Measurements from ENCODE around the gene SFRP5. TPM values are rescaled to one million over a fixed set of nuclear protein-coding genes. Genes with fewer than 3 reads are reported as not detected.

The SFRP5 gene
- total RNA-seq, 1 experiment from 2014 or later, result 3.5 TPM

GRCh38 chr10:97777143-97777542 lies 5.3 kb upstream of the SFRP5 start:
- POLR2A ChIA-PET, result interaction anchor here (0.6 to 0.7 kb wide), 2 partner anchors 74 to 79 kb away, joined by 3 to 4 read pairs; no protein-coding TSS in a partner anchor
- TF ChIP-seq, protein P1, sequence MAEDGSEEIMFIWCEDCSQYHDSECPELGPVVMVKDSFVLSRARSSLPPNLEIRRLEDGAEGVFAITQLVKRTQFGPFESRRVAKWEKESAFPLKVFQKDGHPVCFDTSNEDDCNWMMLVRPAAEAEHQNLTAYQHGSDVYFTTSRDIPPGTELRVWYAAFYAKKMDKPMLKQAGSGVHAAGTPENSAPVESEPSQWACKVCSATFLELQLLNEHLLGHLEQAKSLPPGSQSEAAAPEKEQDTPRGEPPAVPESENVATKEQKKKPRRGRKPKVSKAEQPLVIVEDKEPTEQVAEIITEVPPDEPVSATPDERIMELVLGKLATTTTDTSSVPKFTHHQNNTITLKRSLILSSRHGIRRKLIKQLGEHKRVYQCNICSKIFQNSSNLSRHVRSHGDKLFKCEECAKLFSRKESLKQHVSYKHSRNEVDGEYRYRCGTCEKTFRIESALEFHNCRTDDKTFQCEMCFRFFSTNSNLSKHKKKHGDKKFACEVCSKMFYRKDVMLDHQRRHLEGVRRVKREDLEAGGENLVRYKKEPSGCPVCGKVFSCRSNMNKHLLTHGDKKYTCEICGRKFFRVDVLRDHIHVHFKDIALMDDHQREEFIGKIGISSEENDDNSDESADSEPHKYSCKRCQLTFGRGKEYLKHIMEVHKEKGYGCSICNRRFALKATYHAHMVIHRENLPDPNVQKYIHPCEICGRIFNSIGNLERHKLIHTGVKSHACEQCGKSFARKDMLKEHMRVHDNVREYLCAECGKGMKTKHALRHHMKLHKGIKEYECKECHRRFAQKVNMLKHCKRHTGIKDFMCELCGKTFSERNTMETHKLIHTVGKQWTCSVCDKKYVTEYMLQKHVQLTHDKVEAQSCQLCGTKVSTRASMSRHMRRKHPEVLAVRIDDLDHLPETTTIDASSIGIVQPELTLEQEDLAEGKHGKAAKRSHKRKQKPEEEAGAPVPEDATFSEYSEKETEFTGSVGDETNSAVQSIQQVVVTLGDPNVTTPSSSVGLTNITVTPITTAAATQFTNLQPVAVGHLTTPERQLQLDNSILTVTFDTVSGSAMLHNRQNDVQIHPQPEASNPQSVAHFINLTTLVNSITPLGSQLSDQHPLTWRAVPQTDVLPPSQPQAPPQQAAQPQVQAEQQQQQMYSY (CRISPR knock-in tag; IDR thresholded peaks at IDR 0.05), result no peak
- TF ChIP-seq JUN (CRISPR knock-in tag; IDR thresholded peaks at IDR 0.05) (no peak), GABPB1 (CRISPR knock-in tag; IDR thresholded peaks at IDR 0.05) (no peak), ELF4 (CRISPR knock-in tag; IDR thresholded peaks at IDR 0.05; ENCODE audit: low read depth) (no peak), ETV6 (CRISPR knock-in tag; IDR thresholded peaks at IDR 0.05) (no peak), NFYB (CRISPR knock-in tag; conservative IDR thresholded peaks at IDR 0.05; ENCODE audit: low read depth) (no peak)
- CTCF ChIA-PET, result interaction anchor here (1.1 to 1.2 kb wide), 2 partner anchors 12 to 15 kb away, joined by 4 read pairs; no protein-coding TSS in a partner anchor
- peaks cover 21% of the 10 kb centered on the region for H3K27me3 Mint-ChIP-seq (ENCODE audit: low read depth)
- H3K27ac Mint-ChIP-seq, result no peak overlapping the region
- DNase-seq (ENCODE audit: low spot score) (no peak), ATAC-seq (no peak)
- peaks cover 24% of the 10 kb centered on the region for H3K4me1 Mint-ChIP-seq
- no peaks in the 10 kb centered on the region for H3K36me3 Mint-ChIP-seq
- H3K9me3 Mint-ChIP-seq, result no peaks in the 10 kb centered on the region
- H3K4me3 Mint-ChIP-seq, result no peak overlapping the region

- Mint-ChIP-seq H3K36me3 (no peaks in the 10 kb centered on the region), H3K4me1 (peaks cover 12% of the 10 kb centered on the region), H3K9me3 (no peaks in the 10 kb centered on the region), H3K4me3 (no peak overlapping the region), H3K27me3 (ENCODE audit: low read depth) (peaks cover 41% of the 10 kb centered on the region), H3K27ac (no peak overlapping the region)
- CTCF ChIA-PET, result interaction anchor here (1.1 kb wide), 1 partner anchor 266 kb away, joined by 7 read pairs; no protein-coding TSS in a partner anchor
- no peak for ATAC-seq
- DNase-seq (ENCODE audit: low spot score), result no peak
- POLR2A ChIA-PET, result no interaction called here
- TF ChIP-seq NR1H2 (CRISPR knock-in tag; IDR thresholded peaks at IDR 0.05) (no peak), CDX4 (CRISPR knock-in tag; IDR thresholded peaks at IDR 0.05; ENCODE audit: borderline replicate concordance) (no peak), NR2C2 (CRISPR knock-in tag; IDR thresholded peaks at IDR 0.05) (no peak), SMAD4 (CRISPR knock-in tag; IDR thresholded peaks at IDR 0.05) (no peak), TCF7 (CRISPR knock-in tag; IDR thresholded peaks at IDR 0.05; ENCODE audit: low read depth) (no peak), MLX (CRISPR knock-in tag; IDR thresholded peaks at IDR 0.05) (no peak), ZMAT4 (CRISPR knock-in tag; IDR thresholded peaks at IDR 0.05) (no peak), NFE2L1 (CRISPR knock-in tag; IDR thresholded peaks at IDR 0.05) (no peak), TEAD1 (CRISPR knock-in tag; IDR thresholded peaks at IDR 0.05) (no peak), E2F1 (CRISPR knock-in tag; IDR thresholded peaks at IDR 0.05) (no peak), ZNF396 (CRISPR knock-in tag; IDR thresholded peaks at IDR 0.05; ENCODE audit: borderline replicate concordance) (no peak), IRF2 (CRISPR knock-in tag; IDR thresholded peaks at IDR 0.05; ENCODE audit: borderline replicate concordance, low read depth) (no peak), CREM (CRISPR knock-in tag; IDR thresholded peaks at IDR 0.05) (no peak)
- TF ChIP-seq, protein P2, sequence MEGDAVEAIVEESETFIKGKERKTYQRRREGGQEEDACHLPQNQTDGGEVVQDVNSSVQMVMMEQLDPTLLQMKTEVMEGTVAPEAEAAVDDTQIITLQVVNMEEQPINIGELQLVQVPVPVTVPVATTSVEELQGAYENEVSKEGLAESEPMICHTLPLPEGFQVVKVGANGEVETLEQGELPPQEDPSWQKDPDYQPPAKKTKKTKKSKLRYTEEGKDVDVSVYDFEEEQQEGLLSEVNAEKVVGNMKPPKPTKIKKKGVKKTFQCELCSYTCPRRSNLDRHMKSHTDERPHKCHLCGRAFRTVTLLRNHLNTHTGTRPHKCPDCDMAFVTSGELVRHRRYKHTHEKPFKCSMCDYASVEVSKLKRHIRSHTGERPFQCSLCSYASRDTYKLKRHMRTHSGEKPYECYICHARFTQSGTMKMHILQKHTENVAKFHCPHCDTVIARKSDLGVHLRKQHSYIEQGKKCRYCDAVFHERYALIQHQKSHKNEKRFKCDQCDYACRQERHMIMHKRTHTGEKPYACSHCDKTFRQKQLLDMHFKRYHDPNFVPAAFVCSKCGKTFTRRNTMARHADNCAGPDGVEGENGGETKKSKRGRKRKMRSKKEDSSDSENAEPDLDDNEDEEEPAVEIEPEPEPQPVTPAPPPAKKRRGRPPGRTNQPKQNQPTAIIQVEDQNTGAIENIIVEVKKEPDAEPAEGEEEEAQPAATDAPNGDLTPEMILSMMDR (IDR thresholded peaks at IDR 0.05), result no peak
- TF ChIP-seq, protein P3, sequence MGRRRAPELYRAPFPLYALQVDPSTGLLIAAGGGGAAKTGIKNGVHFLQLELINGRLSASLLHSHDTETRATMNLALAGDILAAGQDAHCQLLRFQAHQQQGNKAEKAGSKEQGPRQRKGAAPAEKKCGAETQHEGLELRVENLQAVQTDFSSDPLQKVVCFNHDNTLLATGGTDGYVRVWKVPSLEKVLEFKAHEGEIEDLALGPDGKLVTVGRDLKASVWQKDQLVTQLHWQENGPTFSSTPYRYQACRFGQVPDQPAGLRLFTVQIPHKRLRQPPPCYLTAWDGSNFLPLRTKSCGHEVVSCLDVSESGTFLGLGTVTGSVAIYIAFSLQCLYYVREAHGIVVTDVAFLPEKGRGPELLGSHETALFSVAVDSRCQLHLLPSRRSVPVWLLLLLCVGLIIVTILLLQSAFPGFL (CRISPR knock-in tag; IDR thresholded peaks at IDR 0.05; ENCODE audit: borderline replicate concordance), result no peak
- TF ChIP-seq, protein P4, sequence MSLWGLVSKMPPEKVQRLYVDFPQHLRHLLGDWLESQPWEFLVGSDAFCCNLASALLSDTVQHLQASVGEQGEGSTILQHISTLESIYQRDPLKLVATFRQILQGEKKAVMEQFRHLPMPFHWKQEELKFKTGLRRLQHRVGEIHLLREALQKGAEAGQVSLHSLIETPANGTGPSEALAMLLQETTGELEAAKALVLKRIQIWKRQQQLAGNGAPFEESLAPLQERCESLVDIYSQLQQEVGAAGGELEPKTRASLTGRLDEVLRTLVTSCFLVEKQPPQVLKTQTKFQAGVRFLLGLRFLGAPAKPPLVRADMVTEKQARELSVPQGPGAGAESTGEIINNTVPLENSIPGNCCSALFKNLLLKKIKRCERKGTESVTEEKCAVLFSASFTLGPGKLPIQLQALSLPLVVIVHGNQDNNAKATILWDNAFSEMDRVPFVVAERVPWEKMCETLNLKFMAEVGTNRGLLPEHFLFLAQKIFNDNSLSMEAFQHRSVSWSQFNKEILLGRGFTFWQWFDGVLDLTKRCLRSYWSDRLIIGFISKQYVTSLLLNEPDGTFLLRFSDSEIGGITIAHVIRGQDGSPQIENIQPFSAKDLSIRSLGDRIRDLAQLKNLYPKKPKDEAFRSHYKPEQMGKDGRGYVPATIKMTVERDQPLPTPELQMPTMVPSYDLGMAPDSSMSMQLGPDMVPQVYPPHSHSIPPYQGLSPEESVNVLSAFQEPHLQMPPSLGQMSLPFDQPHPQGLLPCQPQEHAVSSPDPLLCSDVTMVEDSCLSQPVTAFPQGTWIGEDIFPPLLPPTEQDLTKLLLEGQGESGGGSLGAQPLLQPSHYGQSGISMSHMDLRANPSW (CRISPR knock-in tag; conservative IDR thresholded peaks at IDR 0.05; ENCODE audit: low read depth), result no peak
Measured at GRCh38 chr10:97774811-97775294, 3.1 kb upstream of the SFRP5 start.
